Vagina (tissue), 2 donors: Measurements from ENCODE around the gene FAM9A. TPM values are rescaled to one million over a fixed set of nuclear protein-coding genes. Genes with fewer than 3 reads are reported as not detected.

Experiments used
- DNase-seq, 2 donors: peaks; one replicate each; pipeline ENCODE4 v3.0.0-alpha.2; 2017; ENCODE audit errors: extremely low spot score in 2 of 2
- H3K27ac ChIP-seq: fragments of 200-600 bp; sonication (generic); one replicate; pipeline ENCODE4 v1.5.1; 2019
- H3K27me3 ChIP-seq: fragments of 200-600 bp; sonication (generic); one replicate; pipeline ENCODE4 v1.5.1; 2019
- H3K36me3 ChIP-seq, 2 donors: fragments of 200-600 bp; sonication (generic); one replicate each; pipeline ENCODE4 v1.5.1; 2017 to 2019
- H3K4me1 ChIP-seq: fragments of 200-600 bp; sonication (generic); one replicate; pipeline ENCODE4 v1.5.1; 2019
- H3K4me3 ChIP-seq, 2 donors: fragments of 200-600 bp; sonication (generic); 1 replicate in 1 of 2; 2 replicates in 1 of 2; pipeline ENCODE4 v1.5.1; 2016 to 2019
- H3K9me3 ChIP-seq: fragments of 200-600 bp; sonication (generic); one replicate; pipeline ENCODE4 v1.5.1; 2019
- POLR2A ChIP-seq, 2 donors: fragments of 450-650 bp; IDR thresholded peaks; one replicate each; pipeline ENCODE4 v1.6.1; 2017; ENCODE audit warnings: antibody characterized with exemption in 2 of 2, mild to moderate bottlenecking in 2 of 2, moderate library complexity in 2 of 2
- POLR2AphosphoS5 ChIP-seq, 2 donors: sonication (generic); formaldehyde crosslinking; IDR thresholded peaks; one replicate each; pipeline ENCODE4 v1.9.0; 2017; ENCODE audit warnings: antibody characterized with exemption in 2 of 2, mild to moderate bottlenecking in 2 of 2, low read depth in 1 of 2; ENCODE audit not compliant: insufficient read depth in 1 of 2
- intact Hi-C: fragments of 100-400 bp; cut with DNase I; formaldehyde crosslinking; loops from one replicate; pipeline ENCODE4 v1.15.1; 2023
- total RNA-seq: library from RNA; depleted of rRNA; stranded (reverse); fragments of >200 nt; gene quantifications from one replicate; pipeline ENCODE4 v1.2.3, GENCODE V29; 2016
- TF ChIP-seq, protein P1 (sequence below), 3 experiments: fragments of 450-650 bp in 2 of 3; fragments of 200-600 bp in 1 of 3; sonication (generic) in 1 of 3; IDR thresholded peaks; one replicate each; pipeline ENCODE4 v1.5.1; 2017 to 2019; ENCODE audit warnings: antibody characterized with exemption in 3 of 3, mild to moderate bottlenecking in 2 of 3, moderate library complexity in 2 of 3

FAM9A gene
- not detected for total RNA-seq

GRCh38 chrX:8801041-8801599, at the start of gene FAM9A:
TSS of gene FAM9A (minus strand) at chrX:8801383. CDS start at chrX:8800171, 1,212 bp downstream.
- TF ChIP-seq, protein P1, sequence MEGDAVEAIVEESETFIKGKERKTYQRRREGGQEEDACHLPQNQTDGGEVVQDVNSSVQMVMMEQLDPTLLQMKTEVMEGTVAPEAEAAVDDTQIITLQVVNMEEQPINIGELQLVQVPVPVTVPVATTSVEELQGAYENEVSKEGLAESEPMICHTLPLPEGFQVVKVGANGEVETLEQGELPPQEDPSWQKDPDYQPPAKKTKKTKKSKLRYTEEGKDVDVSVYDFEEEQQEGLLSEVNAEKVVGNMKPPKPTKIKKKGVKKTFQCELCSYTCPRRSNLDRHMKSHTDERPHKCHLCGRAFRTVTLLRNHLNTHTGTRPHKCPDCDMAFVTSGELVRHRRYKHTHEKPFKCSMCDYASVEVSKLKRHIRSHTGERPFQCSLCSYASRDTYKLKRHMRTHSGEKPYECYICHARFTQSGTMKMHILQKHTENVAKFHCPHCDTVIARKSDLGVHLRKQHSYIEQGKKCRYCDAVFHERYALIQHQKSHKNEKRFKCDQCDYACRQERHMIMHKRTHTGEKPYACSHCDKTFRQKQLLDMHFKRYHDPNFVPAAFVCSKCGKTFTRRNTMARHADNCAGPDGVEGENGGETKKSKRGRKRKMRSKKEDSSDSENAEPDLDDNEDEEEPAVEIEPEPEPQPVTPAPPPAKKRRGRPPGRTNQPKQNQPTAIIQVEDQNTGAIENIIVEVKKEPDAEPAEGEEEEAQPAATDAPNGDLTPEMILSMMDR (IDR thresholded peaks at IDR 0.05) = no peak
- no peak for TF ChIP-seq POLR2AphosphoS5 (IDR thresholded peaks at IDR 0.05; ENCODE audit: insufficient read depth in 1 of 2, low read depth in 1 of 2)
- TF ChIP-seq POLR2A (IDR thresholded peaks at IDR 0.05) = no peak
- no peaks in the 10 kb centered on the region for H3K27me3 ChIP-seq
- DNase-seq = no peak
- H3K9me3 ChIP-seq = no peaks in the 10 kb centered on the region
- H3K27ac ChIP-seq = no peak within 1 kb of the TSS
- no peaks in the 10 kb centered on the region for H3K4me1 ChIP-seq
- H3K4me3 ChIP-seq = no peak within 1 kb of the TSS
- H3K36me3 ChIP-seq = no peaks in the 10 kb centered on the region
- intact Hi-C loops = no loop called here

GRCh38 chrX:8850478-8850877, 49.3 kb upstream of the FAM9A start:
- Histone ChIP-seq H3K4me1 (no peaks in the 10 kb centered on the region), H3K27ac (no peak overlapping the region), H3K27me3 (no peaks in the 10 kb centered on the region), H3K9me3 (no peaks in the 10 kb centered on the region), H3K36me3 (no peaks in the 10 kb centered on the region), H3K4me3 (no peak overlapping the region)
- DNase-seq = no peak
- TF ChIP-seq POLR2A (IDR thresholded peaks at IDR 0.05) (no peak), POLR2AphosphoS5 (IDR thresholded peaks at IDR 0.05; ENCODE audit: insufficient read depth in 1 of 2, low read depth in 1 of 2) (no peak)
- TF ChIP-seq, protein P1 (IDR thresholded peaks at IDR 0.05) = no peak
- intact Hi-C loops = no loop called here

DNA sequence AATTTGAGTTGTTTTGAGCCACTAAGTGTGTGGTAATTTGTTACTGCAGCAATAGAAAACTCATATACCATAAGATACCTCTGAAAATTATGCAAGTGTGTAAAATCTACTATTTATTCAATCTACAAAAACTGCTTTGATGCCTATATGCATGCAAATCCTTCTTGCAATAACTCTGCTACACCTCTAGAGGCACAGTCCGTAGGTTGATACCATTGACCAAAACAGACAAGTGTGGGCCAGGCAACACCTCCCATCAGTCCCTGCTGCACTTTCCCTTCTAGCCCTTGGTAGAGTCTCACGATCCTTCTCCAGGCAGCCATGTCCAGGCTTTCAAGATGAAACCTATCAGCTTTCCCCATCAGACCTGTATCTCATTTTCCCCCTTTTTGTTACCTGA, 48.8 kb upstream of the FAM9A start:
- H3K36me3 ChIP-seq = no peaks in the 10 kb centered on the region
- H3K27me3 ChIP-seq = no peaks in the 10 kb centered on the region
- DNase-seq = no peak
- H3K4me1 ChIP-seq = no peaks in the 10 kb centered on the region
- TF ChIP-seq, protein P1 (IDR thresholded peaks at IDR 0.05) = no peak
- TF ChIP-seq POLR2A (IDR thresholded peaks at IDR 0.05) = no peak
- no peak for TF ChIP-seq POLR2AphosphoS5 (IDR thresholded peaks at IDR 0.05; ENCODE audit: insufficient read depth in 1 of 2, low read depth in 1 of 2)
- intact Hi-C loops = no loop called here
- H3K4me3 ChIP-seq = no peak overlapping the region
- no peak overlapping the region for H3K27ac ChIP-seq
- H3K9me3 ChIP-seq = no peaks in the 10 kb centered on the region

DNA sequence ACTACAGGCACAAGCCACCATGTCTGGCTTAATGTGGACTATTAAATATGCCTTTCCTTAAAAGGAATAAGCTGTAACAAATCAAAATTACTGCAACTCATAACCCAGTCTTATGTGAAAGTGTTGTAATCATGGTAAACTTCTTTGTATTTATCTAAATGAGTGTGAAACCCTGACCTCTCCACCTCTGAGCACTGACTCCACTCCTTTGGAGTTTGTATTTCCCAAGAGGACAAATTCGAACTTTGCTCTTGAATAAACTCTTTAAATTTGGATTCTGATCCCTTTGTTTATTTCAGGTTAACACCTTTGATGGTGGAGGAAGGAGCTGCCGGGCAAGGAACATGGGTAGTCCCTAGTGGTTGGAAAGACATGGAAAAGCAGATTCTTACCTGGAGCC, 48.3 kb upstream of the FAM9A start:
- intact Hi-C loops = no loop called here
- no peak overlapping the region for H3K27ac ChIP-seq

GRCh38 chrX:8848911-8849310, 47.7 kb upstream of the FAM9A start:
- DNase-seq = no peak
- Histone ChIP-seq H3K4me3 (no peak overlapping the region), H3K36me3 (no peaks in the 10 kb centered on the region), H3K27ac (no peak overlapping the region), H3K4me1 (no peaks in the 10 kb centered on the region), H3K27me3 (no peaks in the 10 kb centered on the region), H3K9me3 (no peaks in the 10 kb centered on the region)
- TF ChIP-seq, protein P1 (IDR thresholded peaks at IDR 0.05) = no peak
- TF ChIP-seq POLR2AphosphoS5 (IDR thresholded peaks at IDR 0.05; ENCODE audit: insufficient read depth in 1 of 2, low read depth in 1 of 2) = no peak
- TF ChIP-seq POLR2A (IDR thresholded peaks at IDR 0.05) = no peak
- intact Hi-C loops = no loop called here

More for the DNA sequence above, 48.3 kb upstream of the FAM9A start:
- TF ChIP-seq POLR2A (IDR thresholded peaks at IDR 0.05) = no peak
- TF ChIP-seq POLR2AphosphoS5 (IDR thresholded peaks at IDR 0.05; ENCODE audit: insufficient read depth in 1 of 2, low read depth in 1 of 2) = no peak
- TF ChIP-seq, protein P1 (IDR thresholded peaks at IDR 0.05) = no peak
- Histone ChIP-seq H3K36me3 (no peaks in the 10 kb centered on the region), H3K27me3 (no peaks in the 10 kb centered on the region), H3K9me3 (no peaks in the 10 kb centered on the region), H3K4me3 (no peak overlapping the region), H3K4me1 (no peaks in the 10 kb centered on the region)
- no peak for DNase-seq
